IMR-90 (cell line): ENCODE measurements around the gene CDC42BPA. TPM values are rescaled to one million over a fixed set of nuclear protein-coding genes. Genes with fewer than 3 reads are reported as not detected.
A peak's percentile ranks its signal among the peaks of the same experiment; 100 is the strongest.

Source experiments
- ATAC-seq: fragments of 200-7000 bp; cut with Tn5 transposase; 2 replicates; pipeline ENCODE4 v1.9.1; 2020; ENCODE audit warnings: low read depth, mild to moderate bottlenecking, moderate library complexity
- BruUV-seq: library from RNA; stranded (reverse); fragments of 400-500 nt; replicated peaks from 2 replicates; lab custom pipeline; 2021; lab: Mats Ljungman, UMichigan
- CTCF ChIA-PET: fragments of 300-600 bp; formaldehyde crosslinking; extraction: SDS; loops from one replicate; lab custom pipeline; 2021; ENCODE audit warnings: antibody characterized with exemption; lab: Yijun Ruan, JAX
- POLR2A ChIA-PET: fragments of 300-600 bp; sonication (Branson Sonifier 250); formaldehyde crosslinking; loops from one replicate; lab custom pipeline; 2022; ENCODE audit warnings: antibody characterized with exemption; ENCODE audit not compliant: unreplicated experiment; lab: Charles Lee
- DNase-seq: peaks from one replicate; pipeline ENCODE4 v3.0.0; 2013
- H2AFZ ChIP-seq: replicated peaks from 2 replicates; pipeline ENCODE3; 2013; ENCODE audit warnings: low read length, mild to moderate bottlenecking; ENCODE audit not compliant: poor library complexity
- H2AK5ac ChIP-seq: 2 replicates; pipeline ENCODE4 v1.6.1; 2013; ENCODE audit warnings: low read depth, low read length, inconsistent platforms
- H2AK9ac ChIP-seq: replicated peaks from 2 replicates; pipeline ENCODE3; 2013; ENCODE audit warnings: mild to moderate bottlenecking, low read depth, low read length, moderate library complexity; ENCODE audit not compliant: poor library complexity
- H2BK120ac ChIP-seq: 2 replicates; pipeline ENCODE4 v1.6.1; 2013; ENCODE audit warnings: low read depth, low read length, inconsistent platforms
- H2BK15ac ChIP-seq: 3 replicates; pipeline ENCODE4 v1.6.1; 2013; ENCODE audit warnings: low read depth, low read length, inconsistent platforms
- H2BK20ac ChIP-seq: 2 replicates; pipeline ENCODE4 v1.6.1; 2013; ENCODE audit warnings: low read depth, mild to moderate bottlenecking, inconsistent platforms, low read length, moderate library complexity
- H2BK5ac ChIP-seq: 2 replicates; pipeline ENCODE4 v1.6.1; 2013; ENCODE audit warnings: mild to moderate bottlenecking, low read depth, low read length, inconsistent platforms; ENCODE audit not compliant: poor library complexity, severe bottlenecking
- H3K14ac ChIP-seq: replicated peaks from 2 replicates; pipeline ENCODE4 v1.6.1; 2013; ENCODE audit warnings: low read depth, low read length, inconsistent platforms
- H3K18ac ChIP-seq: 2 replicates; pipeline ENCODE4 v1.6.1; 2013; ENCODE audit warnings: low read depth, low read length, control low read depth
- H3K23ac ChIP-seq: 2 replicates; pipeline ENCODE4 v1.6.1; 2013; ENCODE audit warnings: low read depth, low read length, inconsistent platforms
- H3K27ac ChIP-seq: 2 replicates; pipeline ENCODE4 v1.5.1; 2013; ENCODE audit warnings: mild to moderate bottlenecking, control low read depth, low read length; ENCODE audit not compliant: insufficient read depth
- H3K27me3 ChIP-seq: 2 replicates; pipeline ENCODE4 v1.6.1; 2013; ENCODE audit warnings: low read length; ENCODE audit not compliant: control insufficient read depth, insufficient read depth
- H3K36me3 ChIP-seq: 2 replicates; pipeline ENCODE4 v1.6.1; 2013; ENCODE audit warnings: low read length, mixed read lengths; ENCODE audit not compliant: control insufficient read depth, insufficient read depth
- H3K4ac ChIP-seq: 2 replicates; pipeline ENCODE4 v1.6.1; 2013; ENCODE audit warnings: low read depth, low read length, inconsistent platforms
- H3K4me1 ChIP-seq: 2 replicates; pipeline ENCODE4 v1.6.1; 2013; ENCODE audit warnings: low read length, mixed read lengths; ENCODE audit not compliant: control insufficient read depth, insufficient read depth
- H3K4me2 ChIP-seq: 2 replicates; pipeline ENCODE4 v1.6.1; 2013; ENCODE audit warnings: low read depth, mild to moderate bottlenecking, control low read depth, low read length, moderate library complexity
- H3K4me3 ChIP-seq: 2 replicates; pipeline ENCODE4 v1.5.1; 2013; ENCODE audit warnings: low read depth, mild to moderate bottlenecking, control low read depth, low read length, moderate library complexity; ENCODE audit not compliant: insufficient read depth
- H3K56ac ChIP-seq: 2 replicates; pipeline ENCODE4 v1.6.1; 2013; ENCODE audit warnings: low read length, inconsistent platforms; ENCODE audit not compliant: insufficient read depth; ENCODE audit errors: extremely low read depth
- H3K79me1 ChIP-seq, 2 experiments: 2 replicates each; pipeline ENCODE4 v1.6.1; 2013; ENCODE audit warnings: low read length in 2 of 2, inconsistent platforms in 1 of 2, low read depth in 1 of 2
- H3K9ac ChIP-seq: 2 replicates; pipeline ENCODE4 v1.6.1; 2013; ENCODE audit warnings: low read depth, low read length, control low read depth
- H3K9me1 ChIP-seq: 2 replicates; pipeline ENCODE4 v1.6.1; 2013; ENCODE audit warnings: low read length, inconsistent platforms; ENCODE audit not compliant: insufficient read depth
- H3K9me3 ChIP-seq: 2 replicates; pipeline ENCODE4 v1.6.1; 2013; ENCODE audit warnings: low read length; ENCODE audit not compliant: control insufficient read depth, insufficient read depth
- H4K20me1 ChIP-seq: 2 replicates; pipeline ENCODE4 v1.6.1; 2013; ENCODE audit warnings: low read length, inconsistent platforms; ENCODE audit not compliant: insufficient read depth
- H4K5ac ChIP-seq: 2 replicates; pipeline ENCODE4 v1.6.1; 2013; ENCODE audit warnings: mild to moderate bottlenecking, low read depth, low read length, control low read depth
- H4K8ac ChIP-seq, 2 experiments: 2 replicates each; pipeline ENCODE4 v1.6.1; 2013; ENCODE audit warnings: low read depth in 2 of 2, low read length in 2 of 2, control low read depth in 1 of 2, inconsistent platforms in 1 of 2
- H4K91ac ChIP-seq: 2 replicates; pipeline ENCODE4 v1.6.1; 2013; ENCODE audit warnings: low read depth, low read length, inconsistent platforms; ENCODE audit not compliant: insufficient read depth
- WGBS, 2 experiments: methylation state at CpG; one replicate each; pipeline versions ENCODE4 v1.1.5 to v1.1.7; 2013; ENCODE audit warnings: missing lambda C conversion rate in 2 of 2; ENCODE audit not compliant: insufficient read length in 1 of 2; ENCODE audit errors: extremely low coverage in 2 of 2; 5-methylcytosine and 5-hydroxymethylcytosine counted together
- dilution Hi-C: fragments of 300-500 bp; cut with HindIII; formaldehyde crosslinking; loops from one replicate; pipeline ENCODE4 v1.14.3; 2018; ENCODE audit warnings: low sequenced_read_pairs; ENCODE audit not compliant: unreplicated experiment
- in situ Hi-C: fragments of 300-500 bp; cut with MboI; formaldehyde crosslinking; loops from 3 replicates; pipeline ENCODE4 v1.14.3; 2019; ENCODE audit warnings: low sequenced_read_pairs, inconsistent platforms, mixed read lengths
- intact Hi-C: fragments of 100-400 bp; cut with micrococcal nuclease; formaldehyde crosslinking; loops from 2 replicates; pipeline ENCODE4 v1.10.0; 2022
- polyA plus RNA-seq, 3 experiments: library from polyadenylated mRNA; depleted of rRNA; stranded (reverse); fragments of >200 nt; gene quantifications; 2 replicates each; pipeline ENCODE4 v1.2.3, GENCODE V29; 2012; ENCODE audit warnings: low replicate concordance in 1 of 3
- total RNA-seq: library from RNA; depleted of rRNA; stranded (reverse); fragments of >200 nt; gene quantifications from 2 replicates; pipeline ENCODE4 v1.2.3, GENCODE V29; 2012
- TF ChIP-seq, protein P1 (sequence below): conservative IDR thresholded peaks from 2 replicates; pipeline ENCODE4 v1.5.1; 2012; ENCODE audit warnings: mild to moderate bottlenecking, low read depth, low read length, improper control_type of control experiment

Gene CDC42BPA
- total and polyA plus RNA-seq, 2 of the 4 experiments (the other 2 are of a cell fraction), result 9.4 to 27.8 TPM

DNA sequence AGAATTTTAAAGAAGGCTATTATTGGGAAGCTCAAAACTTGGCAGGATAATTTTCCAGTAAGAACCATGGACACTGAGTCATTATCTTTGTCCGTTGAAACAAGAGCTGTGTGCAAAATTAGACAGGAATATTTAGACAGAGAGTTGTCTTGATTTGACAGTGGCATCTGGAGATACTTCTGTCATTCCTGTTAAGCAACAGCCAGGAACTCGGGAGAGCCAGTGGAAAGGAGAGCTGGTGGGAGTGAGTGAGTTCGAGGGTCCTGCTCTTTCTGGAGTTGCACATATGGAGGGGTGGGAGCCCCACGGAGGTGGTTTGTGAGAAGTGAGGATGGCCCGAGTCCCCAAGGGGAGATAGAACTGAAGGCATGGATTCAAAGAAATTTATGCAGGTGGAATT is 375.1 kb downstream of the CDC42BPA start:
- H3K18ac ChIP-seq, result no peak overlapping the region
- in situ Hi-C loops (no loop called here), dilution Hi-C loops (no loop called here), intact Hi-C loops (no loop called here)
- no peak overlapping the region for H3K9ac ChIP-seq
- 63% methylated on average over 3 of the region's 5 CpGs; no CpG with 5 or more reads in 1 of the 2 experiments for WGBS, 2 experiments
- no peak overlapping the region for H2BK5ac ChIP-seq
- CTCF ChIA-PET, result interaction anchor here (0.6 kb wide), 1 partner anchor 358 kb away, joined by 3 read pairs; no protein-coding TSS in a partner anchor
- no peak overlapping the region for H3K4me2 ChIP-seq
- peak; percentile 12 for DNase-seq
- H4K5ac ChIP-seq, result no peak overlapping the region
- no peaks in the 10 kb centered on the region; a peak in 1 of 4 replicates for H3K79me1 ChIP-seq
- no peak overlapping the region for H4K91ac ChIP-seq
- H2BK15ac ChIP-seq, result no peak overlapping the region
- no peak overlapping the region for H2AFZ ChIP-seq
- no peak overlapping the region for H3K4ac ChIP-seq
- no peaks in the 10 kb centered on the region for H3K9me3 ChIP-seq
- TF ChIP-seq, protein P1, sequence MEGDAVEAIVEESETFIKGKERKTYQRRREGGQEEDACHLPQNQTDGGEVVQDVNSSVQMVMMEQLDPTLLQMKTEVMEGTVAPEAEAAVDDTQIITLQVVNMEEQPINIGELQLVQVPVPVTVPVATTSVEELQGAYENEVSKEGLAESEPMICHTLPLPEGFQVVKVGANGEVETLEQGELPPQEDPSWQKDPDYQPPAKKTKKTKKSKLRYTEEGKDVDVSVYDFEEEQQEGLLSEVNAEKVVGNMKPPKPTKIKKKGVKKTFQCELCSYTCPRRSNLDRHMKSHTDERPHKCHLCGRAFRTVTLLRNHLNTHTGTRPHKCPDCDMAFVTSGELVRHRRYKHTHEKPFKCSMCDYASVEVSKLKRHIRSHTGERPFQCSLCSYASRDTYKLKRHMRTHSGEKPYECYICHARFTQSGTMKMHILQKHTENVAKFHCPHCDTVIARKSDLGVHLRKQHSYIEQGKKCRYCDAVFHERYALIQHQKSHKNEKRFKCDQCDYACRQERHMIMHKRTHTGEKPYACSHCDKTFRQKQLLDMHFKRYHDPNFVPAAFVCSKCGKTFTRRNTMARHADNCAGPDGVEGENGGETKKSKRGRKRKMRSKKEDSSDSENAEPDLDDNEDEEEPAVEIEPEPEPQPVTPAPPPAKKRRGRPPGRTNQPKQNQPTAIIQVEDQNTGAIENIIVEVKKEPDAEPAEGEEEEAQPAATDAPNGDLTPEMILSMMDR, result no peak
- H2AK5ac ChIP-seq, result no peak overlapping the region
- no peak overlapping the region for H2BK120ac ChIP-seq
- H3K27me3 ChIP-seq, result no peaks in the 10 kb centered on the region
- POLR2A ChIA-PET, result no interaction called here
- ATAC-seq, result no peak
- BruUV-seq, result no TSS peak
- no peaks in the 10 kb centered on the region for H3K36me3 ChIP-seq
- H3K27ac ChIP-seq, result no peak overlapping the region
- no peak overlapping the region for H2AK9ac ChIP-seq
- no peaks in the 10 kb centered on the region for H4K20me1 ChIP-seq
- no peak overlapping the region for H3K14ac ChIP-seq
- H3K9me1 ChIP-seq, result peaks cover 3% of the 10 kb centered on the region; the same call in 1 of the 2 replicates
- no peak overlapping the region for H3K23ac ChIP-seq
- no peak overlapping the region for H3K56ac ChIP-seq
- H4K8ac ChIP-seq, result no peak overlapping the region
- H3K4me3 ChIP-seq, result no peak overlapping the region
- H2BK20ac ChIP-seq, result no peak overlapping the region
- peaks cover 6% of the 10 kb centered on the region for H3K4me1 ChIP-seq
